Neural progenitor cell (in vitro differentiated cells): ENCODE measurements around the gene MOB1A.

ENCODE experiments used
- EZH2 ChIP-seq: fragments of 200-600 bp; sonication (generic); IDR thresholded peaks from 2 replicates; pipeline ENCODE4 v1.6.1; 2017; ENCODE audit warnings: antibody characterized with exemption, mild to moderate bottlenecking, moderate library complexity
- EZH2phosphoT487 ChIP-seq: fragments of 200-600 bp; sonication (generic); IDR thresholded peaks from 2 replicates; pipeline ENCODE4 v1.6.1; 2017; ENCODE audit warnings: antibody characterized with exemption
- TF ChIP-seq, protein P1 (sequence below): fragments of 200-600 bp; sonication (generic); IDR thresholded peaks from 2 replicates; pipeline ENCODE4 v1.5.1; 2017; ENCODE audit warnings: antibody characterized with exemption, mild to moderate bottlenecking

DNA sequence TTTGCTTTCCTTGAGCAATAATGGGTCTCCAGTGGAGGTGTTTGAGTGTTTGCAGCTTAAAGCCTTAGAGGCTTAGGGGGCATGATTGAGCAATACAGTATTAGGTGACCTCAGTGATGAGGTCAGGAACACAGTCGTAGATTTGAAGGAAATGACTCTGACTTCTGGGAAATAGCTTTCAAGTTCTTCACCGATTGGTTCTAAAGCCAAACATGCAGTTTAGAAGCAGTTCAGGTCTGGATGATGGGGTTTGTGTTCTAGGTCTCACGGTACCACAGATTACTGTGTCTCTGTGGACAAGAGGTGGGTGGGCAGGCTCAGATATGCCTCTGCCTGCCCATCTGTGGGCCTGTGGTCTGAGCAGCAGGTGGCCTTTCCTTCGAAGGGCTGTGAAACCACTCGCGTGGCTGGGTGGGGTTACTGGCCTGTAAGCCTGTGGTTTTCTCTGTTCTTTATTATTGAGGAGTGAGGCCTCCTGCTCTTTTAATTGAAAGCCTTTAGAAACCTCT lies 27.6 kb upstream of the MOB1A start:
- TF ChIP-seq, protein P1, sequence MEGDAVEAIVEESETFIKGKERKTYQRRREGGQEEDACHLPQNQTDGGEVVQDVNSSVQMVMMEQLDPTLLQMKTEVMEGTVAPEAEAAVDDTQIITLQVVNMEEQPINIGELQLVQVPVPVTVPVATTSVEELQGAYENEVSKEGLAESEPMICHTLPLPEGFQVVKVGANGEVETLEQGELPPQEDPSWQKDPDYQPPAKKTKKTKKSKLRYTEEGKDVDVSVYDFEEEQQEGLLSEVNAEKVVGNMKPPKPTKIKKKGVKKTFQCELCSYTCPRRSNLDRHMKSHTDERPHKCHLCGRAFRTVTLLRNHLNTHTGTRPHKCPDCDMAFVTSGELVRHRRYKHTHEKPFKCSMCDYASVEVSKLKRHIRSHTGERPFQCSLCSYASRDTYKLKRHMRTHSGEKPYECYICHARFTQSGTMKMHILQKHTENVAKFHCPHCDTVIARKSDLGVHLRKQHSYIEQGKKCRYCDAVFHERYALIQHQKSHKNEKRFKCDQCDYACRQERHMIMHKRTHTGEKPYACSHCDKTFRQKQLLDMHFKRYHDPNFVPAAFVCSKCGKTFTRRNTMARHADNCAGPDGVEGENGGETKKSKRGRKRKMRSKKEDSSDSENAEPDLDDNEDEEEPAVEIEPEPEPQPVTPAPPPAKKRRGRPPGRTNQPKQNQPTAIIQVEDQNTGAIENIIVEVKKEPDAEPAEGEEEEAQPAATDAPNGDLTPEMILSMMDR, result no peak
- TF ChIP-seq EZH2 (no peak), EZH2phosphoT487 (no peak)
